ENCODE data around the gene AUP1.

AUP1 gene

DNA sequence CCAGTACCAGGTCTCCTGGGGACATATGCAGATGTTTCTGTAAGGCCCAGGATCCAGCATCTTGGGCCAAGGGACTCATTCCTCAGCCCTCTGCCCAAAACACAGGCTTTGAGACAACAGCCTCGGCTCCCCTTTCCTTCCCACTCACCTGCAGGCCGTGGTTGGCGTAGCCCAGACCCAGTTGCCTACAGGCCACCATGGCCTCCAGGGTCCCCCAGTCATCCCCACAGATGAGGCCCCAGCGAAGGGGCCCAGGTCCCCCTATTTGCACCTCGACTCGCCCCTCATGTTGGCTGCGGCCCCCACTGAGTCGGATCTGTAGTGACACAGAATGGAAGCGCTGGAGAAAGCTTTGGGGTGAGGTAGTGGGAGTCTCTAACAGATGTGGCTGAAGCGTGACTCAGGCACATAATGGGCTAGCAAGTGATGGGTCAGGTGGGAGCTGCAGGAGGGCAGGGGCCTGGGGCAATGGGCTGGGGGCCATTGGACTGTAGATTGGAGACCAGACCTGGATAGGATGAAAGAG, 6.0 kb upstream of the AUP1 start:
- no peak for DNase-seq (ENCODE audit: low spot score)

- no peak for DNase-seq (ENCODE audit: low spot score)
Measured at GRCh38 chr2:74534411-74534810, 4.9 kb upstream of the AUP1 start.

DNA sequence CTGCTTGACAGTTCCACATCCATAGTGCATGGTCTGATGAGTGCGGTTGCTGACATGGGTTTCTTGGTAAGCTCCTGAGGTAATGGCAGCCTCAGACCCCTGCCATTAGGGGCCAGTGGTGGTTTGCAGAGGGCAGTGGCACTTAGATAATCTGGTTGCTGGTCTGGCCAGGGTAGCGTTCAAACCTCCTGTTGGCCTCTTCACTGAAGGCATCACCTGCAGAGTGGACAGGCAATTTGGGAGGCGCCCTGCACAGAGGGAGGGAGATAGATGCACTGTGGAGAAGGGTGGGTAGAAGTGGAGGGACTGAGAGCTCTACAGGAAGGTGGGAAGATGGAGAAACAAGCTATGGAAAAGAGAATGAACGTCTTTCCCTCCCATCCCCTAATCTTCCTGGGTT, 4.0 kb upstream of the AUP1 start:
- DNase-seq (ENCODE audit: low spot score): no peak

DNA sequence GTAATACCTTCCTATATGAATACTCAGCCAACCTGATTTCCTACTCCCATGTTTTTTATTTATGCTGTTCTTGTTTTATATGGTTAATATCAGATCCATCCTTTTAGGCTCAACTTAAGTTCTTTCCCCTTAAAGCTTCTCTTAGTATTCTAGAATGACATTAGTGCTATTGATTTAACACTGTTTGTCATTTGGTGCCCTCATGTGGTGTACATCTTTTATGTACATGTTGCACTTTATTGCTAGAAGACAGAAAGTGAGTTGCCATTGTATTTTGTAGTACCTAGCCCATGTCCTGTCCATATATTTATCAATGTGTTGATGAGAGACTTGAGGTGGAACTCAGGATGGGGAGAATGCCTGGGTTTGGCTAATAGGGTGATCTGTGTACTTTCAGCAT, 2.7 kb upstream of the AUP1 start:
- peak; percentile 55 for DNase-seq (ENCODE audit: low spot score)

- no peak for DNase-seq (ENCODE audit: low spot score)
Measured at GRCh38 chr2:74531666-74532065, 2.2 kb upstream of the AUP1 start.

- DNase-seq (ENCODE audit: low spot score): peak; percentile 28
Measured at GRCh38 chr2:74530239-74531187, 1.0 kb upstream of the AUP1 start.

DNA sequence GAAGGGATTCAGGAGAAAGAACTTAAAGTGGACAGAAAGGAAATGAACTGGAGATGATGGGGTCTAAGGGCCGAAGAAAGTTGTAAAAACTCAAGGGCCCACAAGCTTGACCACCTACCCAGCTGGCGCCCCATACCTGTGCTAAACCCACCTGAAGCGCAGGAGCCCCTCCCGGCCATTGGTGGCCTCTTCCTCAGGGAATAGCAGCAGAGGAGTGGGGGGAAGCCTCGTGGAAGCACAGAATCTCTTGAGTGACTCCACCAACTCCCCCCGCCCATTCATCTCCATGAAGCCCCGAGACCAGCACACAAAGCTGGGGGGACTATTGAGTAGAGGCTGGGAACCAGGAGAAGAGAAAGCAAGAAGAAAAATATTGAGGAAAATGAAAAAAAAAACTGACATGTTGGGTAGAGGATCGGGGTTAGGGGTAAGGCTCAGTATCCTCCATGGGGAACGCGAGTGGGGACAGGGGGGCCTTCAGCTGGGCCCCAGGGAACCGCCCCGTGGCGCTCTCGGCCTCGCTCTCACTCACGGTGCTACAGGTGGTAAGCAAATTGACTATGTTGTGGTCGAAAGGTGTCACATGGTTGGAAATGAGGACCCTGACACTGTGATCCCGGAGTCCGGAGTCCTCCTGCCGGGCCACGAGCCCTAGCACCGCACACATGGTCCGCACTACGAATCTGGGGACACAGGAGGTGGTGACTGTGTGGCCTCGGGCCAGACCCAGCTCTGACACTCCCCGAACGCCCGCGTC, 728 bp downstream of the AUP1 start:
- no peak for DNase-seq (ENCODE audit: low spot score)

- DNase-seq (ENCODE audit: low spot score): no peak
Measured at GRCh38 chr2:74527741-74528140, 1.8 kb downstream of the AUP1 start.

GRCh38 chr2:74526649-74527230, 2.8 kb downstream of the AUP1 start:
- DNase-seq (ENCODE audit: low spot score): no peak

DNA sequence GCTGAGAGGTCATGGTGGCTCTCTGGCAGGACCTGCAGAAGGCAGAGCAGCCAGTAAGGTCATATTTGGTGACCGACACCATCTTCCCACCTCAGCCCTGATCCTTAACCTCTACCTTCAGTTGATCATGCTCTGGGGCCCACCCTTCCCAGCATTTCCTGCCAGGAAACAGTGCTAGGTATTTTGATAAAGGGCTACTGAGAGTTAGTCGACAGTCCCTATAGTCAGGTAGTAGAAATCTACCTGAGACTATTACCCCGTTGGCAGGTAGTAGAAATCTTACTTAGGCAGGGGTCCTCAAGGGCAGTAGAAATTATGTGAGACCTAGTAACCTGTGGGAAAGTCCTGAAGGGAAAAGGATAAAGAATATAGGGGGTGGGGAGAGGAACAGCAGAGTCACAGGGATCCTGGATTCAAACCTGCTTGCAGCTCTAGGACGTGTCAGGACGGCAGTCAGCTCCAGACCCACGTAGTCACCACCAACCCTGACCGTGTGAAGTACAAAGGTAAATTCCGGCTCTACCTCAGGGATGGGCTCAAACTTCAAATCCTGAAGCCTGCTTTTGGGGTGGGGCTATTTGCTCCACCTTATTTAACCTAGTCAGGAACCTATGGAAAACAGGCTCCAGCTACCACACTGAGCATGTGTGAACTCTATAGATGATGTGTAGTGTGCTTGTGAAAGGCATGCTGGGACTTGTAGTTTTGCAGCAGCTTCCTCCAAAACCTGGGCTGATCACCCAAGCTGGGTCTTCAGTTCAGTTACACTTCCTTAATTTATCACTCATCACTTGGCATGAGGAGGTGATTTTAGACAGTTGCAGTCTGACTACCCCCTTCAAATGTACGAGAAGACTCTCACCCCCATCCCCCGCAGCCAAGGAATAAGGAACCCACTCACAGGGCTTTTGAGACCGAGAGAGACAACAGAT, 3.5 kb downstream of the AUP1 start, which contains the start of gene DQX1:
Gene DQX1 (minus strand): TSS at position 515 of the 932 bp plus-strand sequence. CDS start 502 bp downstream, at position 13.
- peak; percentile 69 for DNase-seq (ENCODE audit: low spot score)

DNA sequence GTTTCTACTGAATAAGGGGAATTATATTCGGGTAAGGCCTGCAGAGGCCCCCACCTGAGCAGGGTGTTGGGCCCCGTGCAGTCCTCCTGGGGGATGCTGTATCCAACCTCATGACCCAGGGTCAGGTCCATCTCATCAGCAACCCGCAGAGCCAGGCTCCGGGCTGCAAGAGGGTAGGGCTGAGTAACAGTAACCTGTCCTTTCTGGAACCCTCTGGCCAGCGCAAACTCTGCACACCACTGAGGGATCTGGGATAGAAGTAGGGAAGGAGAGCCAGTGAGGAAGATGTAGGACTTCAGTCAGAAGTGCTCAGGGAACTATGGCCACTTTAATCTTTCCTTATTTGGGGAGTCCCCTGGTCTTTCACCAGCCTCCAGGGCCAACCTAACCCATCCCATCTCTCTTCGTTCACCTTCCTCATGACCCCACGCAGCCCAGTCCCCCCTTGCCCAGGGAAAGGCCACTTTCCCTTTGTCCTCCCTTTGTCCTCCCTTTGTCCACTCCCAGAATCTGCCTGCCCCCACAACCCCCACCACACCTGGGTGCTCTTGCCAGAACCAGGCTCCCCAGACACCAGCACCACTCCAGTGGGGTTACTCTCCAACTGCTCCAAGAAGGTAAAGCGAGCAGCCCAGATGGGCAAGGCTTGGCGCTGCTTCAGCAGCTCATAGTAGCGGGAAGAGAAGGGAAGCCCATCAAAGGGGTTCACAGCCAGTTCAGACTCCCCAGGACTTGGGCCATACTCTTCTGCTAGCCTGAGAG, 4.4 kb downstream of the AUP1 start:
- no peak for DNase-seq (ENCODE audit: low spot score)

DNA sequence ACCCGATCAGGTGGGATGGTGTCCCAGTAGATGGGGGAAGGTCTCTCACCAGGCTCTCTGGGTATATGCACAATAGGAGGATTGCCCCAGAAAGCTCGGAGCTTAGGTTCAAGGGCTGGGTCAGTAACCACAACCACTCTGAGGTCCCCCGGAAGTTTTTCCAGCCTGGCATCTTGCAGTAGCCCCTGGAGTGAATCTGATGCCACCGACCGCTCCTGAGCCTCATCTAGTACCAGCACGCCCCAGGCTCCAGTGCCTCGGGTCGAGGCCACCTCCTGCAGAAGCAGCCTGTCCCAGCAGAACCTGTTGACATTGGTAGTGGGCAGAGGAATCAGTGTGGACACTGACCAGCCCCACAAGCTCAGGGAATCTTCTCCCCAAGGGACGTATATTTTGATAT, 5.5 kb downstream of the AUP1 start:
- DNase-seq (ENCODE audit: low spot score): no peak

- DNase-seq (ENCODE audit: low spot score): no peak
Measured at GRCh38 chr2:74522516-74522915, 7.0 kb downstream of the AUP1 start.

DNA sequence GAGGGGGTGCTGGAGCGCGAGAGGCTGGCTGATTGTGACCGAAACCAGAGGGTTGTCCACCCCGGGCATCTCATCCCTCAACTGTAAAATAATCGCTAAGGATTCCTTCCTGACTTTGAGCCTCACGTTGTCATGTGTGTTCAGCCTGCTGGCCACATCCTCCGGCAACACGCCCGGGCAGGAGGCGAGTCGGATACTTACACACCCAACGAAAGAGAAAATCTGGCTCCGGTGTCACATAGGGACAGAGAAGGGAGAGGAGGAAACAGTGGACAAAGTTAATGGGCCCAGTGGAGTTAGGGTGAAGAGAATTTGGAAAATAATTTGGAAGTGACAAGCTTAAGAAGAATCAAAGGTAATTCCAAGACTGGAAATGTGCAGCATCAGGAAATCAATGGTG, 12.9 kb downstream of the AUP1 start:
- DNase-seq (ENCODE audit: low spot score): no peak

- DNase-seq (ENCODE audit: low spot score): peak; percentile 22
Measured at GRCh38 chr2:74515981-74516633, 13.4 kb downstream of the AUP1 start.

DNA sequence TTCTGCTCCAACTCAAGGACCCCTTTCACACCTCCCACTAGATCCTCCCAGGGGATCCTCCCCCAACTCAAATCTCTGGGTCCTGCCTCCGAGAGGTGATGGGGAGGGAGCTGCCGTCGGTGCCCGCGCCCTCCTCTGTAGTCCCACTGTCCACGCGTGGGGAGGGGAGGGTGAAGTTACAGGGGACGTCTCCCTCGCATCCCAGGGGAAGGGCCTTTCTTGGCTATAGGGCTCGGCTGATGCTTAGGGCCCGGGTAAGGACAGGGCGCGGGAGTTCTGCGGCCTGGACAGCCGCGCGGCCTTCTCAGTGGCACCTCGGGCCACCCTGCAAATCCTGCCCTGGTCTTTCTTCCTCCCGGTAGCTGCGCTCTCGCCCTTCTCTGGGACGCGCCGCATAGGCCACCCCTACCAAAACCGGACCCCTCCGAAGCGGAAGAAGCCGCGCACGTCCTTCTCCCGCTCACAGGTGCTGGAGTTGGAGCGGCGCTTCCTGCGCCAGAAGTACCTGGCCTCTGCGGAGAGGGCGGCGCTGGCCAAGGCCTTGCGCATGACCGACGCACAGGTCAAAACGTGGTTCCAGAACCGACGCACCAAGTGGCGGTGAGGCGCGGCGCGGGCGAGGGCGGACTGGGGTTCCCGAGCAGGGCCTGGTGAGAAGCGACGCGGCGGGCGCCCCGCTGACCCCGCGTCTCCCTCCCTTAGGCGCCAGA, 14.1 kb downstream of the AUP1 start:
- no peak for DNase-seq (ENCODE audit: low spot score)

DNA sequence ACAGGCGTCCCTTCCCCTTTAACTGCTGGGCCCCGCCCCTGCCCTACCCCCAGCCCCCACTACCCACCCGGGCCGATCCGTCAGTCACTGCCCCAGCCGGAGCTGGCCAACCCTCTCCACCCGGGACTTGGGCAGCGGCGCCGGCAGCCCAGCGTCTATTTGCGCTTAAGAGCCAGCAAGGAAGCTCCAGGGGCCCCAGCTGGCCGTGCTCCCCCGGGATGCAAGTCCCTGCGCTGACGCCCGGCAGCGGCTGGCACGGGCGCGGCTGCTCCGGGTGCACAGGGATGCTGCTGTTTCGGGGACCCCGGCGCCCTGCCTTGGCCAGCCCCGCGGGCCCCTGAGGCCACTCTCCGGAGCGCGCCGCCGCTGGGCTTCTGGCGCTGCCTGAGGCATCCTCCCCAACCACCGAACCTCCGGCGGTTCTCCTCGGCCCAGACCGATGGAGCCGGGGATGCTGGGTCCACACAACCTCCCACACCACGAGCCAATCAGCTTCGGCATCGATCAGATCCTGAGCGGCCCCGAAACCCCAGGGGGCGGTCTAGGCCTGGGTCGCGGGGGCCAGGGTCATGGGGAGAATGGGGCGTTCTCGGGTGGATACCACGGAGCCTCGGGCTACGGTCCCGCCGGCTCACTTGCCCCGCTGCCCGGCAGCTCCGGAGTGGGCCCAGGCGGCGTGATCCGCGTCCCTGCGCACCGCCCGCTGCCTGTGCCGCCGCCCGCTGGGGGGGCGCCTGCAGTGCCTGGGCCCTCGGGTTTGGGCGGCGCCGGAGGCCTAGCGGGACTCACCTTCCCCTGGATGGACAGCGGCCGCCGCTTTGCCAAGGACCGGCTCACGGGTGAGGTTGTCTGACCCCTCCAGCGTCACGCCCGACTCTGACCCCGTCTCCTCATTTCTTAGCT, 14.9 kb downstream of the AUP1 start, which contains the start of gene TLX2:
Gene TLX2 (plus strand): TSS at position 83 of the 903 bp plus-strand sequence. CDS start 357 bp downstream, at position 440.
- no peak for DNase-seq (ENCODE audit: low spot score)
